ENCODE measurements around the gene UBE2J2. TPM values are rescaled to one million over a fixed set of nuclear protein-coding genes. Genes with fewer than 3 reads are reported as not detected.

Gene UBE2J2
- total RNA-seq, 1 donor from 2014 or later = 39.6 TPM

DNA sequence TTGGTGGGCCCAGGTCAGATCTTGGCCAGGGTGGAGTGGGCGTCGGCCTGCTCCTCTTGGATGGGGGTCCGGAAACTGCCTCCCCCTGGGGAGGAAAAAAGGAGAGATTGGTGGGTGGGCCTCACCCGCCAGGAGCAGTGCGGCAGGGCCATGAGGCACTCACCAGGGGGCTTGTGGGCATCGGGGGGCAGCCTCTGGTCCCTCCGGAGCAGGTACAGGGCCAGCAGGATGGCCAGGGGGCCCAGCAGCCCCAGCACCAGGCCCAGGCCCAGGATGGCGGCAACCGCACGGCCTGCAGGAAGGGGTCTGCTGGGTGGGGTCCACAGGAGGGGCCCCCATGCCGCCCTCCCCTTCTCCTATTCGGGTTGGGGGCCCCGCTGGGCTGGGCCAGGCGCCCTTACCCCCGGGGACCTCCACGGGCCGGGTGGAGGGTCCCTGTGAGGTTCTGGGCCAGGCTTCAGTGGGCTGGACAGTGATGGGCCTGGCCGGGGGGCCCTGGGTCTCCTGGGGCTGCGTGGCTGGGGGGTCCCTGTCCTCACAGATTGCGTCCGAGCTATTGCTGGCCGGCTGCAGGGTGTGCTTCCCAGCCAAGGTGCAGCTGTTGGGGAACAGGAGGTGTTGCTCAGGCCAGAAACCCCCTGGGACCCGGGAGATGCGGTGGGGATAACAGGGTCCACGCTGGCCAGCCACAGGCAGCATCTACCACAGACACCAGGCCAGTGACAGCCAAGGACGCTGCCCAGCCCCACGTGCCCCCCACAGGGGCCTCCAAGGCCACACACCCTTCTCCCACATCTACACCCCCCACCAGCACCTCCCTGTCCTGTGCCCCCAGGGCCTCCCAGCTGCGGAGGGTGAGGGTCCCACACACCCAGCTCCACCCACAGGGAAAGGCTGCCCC, 61.9 kb downstream of the UBE2J2 start:
- DNase-seq = no peak

DNA sequence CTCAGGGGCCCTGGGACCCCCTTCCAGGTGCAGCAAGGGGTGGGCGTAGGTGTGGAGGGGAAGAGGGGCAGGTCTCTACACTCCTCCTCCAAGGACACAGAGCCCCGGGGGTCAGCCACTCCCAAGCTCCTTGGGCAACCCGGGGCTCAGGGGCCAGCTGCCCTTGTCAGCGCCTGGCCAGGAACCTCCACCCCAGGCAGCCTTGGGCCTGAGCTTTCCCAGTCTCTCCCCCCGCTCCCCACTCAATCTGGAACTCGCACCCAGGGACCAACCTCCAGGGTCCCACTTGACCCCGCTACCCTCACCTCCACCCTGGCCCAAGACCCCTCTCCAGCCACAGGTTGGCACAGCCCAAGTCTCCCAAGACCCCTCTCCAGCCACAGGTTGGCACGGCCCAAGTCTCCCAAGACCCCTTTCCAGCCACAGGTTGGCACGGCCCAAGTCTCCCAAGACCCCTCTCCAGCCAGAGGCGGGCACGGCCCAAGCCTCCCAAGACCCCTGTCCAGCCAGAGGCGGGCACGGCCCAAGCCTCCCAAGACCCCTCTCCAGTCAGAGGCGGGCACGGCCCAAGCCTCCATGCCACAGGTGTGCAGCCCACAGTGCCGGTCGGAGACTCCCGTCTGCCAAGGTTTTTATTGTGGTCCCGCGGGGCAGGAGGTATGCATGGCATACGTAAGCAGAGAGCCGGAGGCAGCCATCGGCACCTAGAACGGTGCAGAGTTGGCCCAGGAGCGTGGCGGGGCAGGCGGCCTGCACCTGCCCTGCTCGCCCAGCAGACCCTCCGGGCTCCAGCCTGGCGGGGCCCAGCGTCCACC, 62.7 kb downstream of the UBE2J2 start:
- DNase-seq = no peak

DNA sequence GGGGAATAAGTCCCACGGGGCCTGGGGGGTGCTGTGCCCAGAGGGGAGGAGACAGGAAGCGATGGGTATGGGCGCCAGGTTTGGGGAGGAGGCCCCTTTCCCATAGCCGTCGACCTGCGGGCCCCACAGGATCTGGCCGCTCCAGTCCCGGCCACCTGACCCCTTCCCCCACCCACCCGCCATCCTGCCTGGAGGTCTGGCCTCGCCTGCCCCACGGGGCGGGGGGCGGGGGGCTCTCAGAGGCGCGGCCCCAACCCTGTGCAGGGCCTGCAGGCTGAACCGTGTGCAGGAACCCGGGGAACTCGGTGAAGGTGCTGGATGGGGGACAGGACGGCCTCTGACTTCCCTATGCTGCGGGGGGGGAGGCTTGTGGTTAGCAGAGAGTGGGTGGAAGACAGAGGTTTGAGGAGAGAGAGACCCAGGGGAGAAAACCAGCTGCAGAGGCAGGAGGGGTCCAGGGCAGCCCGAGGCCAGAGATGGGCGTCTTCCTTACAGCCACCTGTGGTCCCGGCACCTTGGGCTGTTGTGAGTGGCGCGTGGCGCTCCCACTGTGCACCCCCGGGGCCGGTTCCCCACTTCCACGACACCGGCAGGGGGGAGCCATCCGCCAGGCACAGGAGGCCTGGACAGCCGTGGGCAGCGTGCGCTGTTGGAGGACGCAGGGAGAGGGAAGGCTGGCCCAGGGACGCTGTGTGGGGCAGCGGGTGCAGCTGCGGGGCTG, 64.8 kb downstream of the UBE2J2 start:
- no peak for DNase-seq

DNA sequence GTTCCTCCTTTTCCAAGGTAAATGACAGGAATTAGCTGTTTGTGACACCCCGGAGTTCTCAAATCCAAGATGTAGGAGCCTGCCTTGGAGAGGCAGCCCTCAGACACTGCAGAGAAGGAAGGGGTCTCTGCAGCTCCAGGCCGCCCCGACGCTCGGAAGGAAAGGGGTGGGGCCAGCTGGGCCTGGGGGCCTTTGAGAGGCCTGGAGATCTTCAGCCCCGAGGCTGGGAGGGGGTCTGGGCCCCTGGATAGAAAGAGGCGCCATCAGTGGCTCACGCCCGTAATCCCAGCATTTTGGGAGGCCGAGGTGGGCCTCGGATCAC, 66.1 kb downstream of the UBE2J2 start:
- no peak for DNase-seq

DNA sequence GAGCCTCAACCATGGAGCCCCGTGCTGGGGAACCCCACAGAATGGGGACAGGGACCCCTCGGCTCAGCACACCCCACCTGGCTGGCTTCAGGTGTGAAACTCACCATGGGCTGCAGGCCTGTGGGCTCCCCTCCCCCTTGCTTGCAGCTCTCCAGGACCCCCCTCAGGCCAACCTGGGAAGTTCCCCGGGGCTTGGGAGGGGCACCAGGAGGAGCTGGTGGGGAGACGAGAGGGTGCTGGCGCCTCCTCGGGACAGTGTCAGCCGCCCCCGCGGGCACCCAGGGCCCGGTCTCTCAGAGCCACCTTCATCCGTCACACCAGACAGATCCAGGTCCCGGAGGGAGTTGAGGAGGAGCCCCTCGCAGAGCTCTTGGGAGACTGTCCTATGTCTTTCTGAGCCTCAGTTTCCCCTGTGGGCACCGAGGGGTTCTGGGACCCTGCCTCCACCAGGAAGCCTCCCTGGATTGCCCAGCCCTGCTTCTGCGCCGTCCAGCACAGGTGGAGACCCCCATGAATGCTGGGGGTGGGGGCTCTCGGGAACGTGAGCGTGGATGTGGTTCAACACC, 66.6 kb downstream of the UBE2J2 start:
- DNase-seq = no peak

DNA sequence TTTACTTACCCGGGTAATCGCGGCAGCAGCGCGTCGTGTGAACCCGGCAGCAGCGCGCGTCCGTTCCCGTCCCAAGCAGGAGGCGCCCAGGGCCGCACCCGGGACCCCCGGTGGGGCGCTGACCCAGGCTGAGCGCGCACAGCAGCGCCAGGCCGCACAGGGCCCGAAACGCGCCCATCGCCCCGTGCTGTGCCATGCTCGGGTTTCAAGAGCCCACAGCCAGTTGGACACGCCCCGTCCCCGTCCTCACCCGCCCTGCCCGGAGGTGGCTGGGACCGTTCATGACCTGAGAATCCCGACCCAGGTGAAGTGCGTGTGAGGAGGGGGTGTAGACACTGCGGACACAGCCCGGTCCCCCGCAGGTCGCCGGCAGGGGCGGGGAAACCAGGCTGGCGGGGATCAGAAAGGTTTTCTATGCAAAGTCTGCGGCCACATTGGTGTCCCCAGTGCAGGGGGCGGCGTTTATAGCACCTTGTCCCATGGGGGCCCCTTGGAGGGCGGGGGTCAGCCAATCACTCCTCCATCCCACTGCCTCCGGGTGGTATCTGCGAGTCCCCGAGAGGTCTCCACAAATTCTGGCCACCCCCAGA, 67.2 kb downstream of the UBE2J2 start, which contains the start of gene TNFRSF18:
Gene TNFRSF18 (minus strand): TSS at position 217 of the 590 bp plus-strand sequence. CDS start 21 bp downstream, at position 196.
- DNase-seq = no peak

DNA sequence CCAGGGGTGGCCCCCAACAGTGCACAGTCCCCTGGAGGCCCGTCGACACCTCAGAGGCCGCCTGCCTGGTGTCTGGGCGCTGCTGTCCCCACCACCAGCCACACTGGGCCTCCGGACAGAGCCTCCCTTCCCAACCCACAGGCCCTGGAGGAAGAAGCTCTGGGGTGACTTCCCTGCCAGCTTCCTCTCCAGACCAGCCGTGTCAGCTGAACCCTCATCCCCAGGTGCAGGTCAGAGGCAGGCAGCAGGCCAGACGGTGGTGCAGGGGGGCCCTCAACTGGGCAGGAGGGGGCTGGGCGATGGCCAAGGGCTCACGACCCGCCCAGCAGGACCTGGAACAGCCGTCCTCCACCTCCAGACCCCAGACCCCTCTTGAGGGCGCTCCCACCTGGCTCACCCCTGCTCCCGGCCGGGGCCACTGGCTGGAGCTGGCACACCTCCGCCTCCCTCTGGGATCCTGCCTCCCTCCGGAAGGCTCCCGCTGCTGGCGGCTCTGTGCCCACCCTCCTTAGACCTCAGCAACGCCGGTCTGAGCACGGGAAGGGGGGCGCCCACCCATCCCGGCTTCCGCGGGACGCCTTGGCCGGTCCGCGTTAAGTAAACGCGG, 67.8 kb downstream of the UBE2J2 start:
- no peak for DNase-seq

DNA sequence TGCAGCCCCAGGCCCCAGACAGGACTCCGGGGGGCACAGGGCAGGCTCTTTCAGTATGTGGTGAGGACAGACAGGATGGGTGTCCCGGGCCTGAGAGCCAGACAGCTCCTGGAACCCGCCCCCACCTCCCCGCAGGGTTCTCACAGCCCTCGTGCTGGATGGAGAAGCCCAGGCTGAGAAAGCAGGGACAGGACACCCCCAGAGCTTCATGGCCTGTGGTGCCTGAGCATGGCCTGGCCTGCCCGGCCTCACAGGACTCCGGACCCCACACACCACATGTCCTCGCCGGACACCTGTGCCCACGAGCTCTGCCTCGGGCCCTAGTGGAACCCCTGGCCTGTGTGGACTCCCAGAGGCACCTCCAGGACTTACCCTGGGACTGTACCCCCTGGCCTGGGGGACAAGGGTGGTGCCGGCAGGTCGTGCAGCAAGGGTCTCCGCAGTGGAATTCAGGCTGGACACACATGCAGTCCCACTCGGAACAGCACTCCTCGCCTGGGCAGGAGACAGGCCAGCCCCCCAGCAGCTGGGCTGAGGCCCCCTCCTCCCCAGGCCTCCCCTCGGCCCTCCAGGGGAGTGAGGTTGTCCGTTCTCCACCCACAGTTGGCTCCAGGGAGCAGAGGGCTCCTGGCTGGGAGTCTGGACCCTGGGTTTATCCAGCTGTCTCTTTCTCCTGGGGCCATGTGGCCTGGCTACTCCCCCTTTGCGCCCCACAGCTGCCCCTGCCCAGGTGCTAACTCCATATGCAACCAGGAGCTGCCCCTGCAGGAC, 68.5 kb downstream of the UBE2J2 start:
- DNase-seq = no peak

DNA sequence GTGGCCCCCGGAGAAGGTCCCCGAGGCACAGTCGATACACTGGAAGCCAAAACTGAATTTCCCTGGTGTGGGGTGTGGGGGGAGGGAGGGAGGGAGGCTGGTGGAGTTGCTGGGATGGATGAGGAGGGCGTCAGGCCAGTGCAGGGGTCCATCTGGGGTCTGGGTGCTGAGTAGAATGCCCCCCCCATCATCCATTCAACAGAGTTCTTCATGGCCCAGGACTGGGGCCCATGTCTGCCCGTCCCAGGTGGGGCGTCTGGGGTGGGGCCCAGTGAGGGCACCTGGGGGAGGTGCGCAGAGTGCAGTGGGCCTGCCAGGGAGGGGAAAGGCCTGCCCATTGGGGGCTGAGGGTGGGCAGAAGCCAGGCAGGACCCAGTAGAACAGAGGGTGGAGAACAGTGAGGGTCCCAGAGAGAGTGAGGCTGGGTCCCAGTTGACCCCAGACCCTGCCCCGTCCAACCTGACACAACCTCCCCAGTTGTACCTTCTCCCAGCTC, 69.2 kb downstream of the UBE2J2 start:
- DNase-seq = no peak

Small RNA genes lying within 50 kb of the gene (small RNA-seq; reads per million reads assigned to genes)
- gene MIR6726 = not detected

Other genes starting within 250 kb of the UBE2J2 start
- gene RNF223, start 199.5 kb downstream of the UBE2J2 start, total RNA-seq = not detected
- 5.5 TPM for gene C1orf159, start 157.8 kb downstream of the UBE2J2 start, total RNA-seq
- not detected for gene TTLL10, start 100.0 kb downstream of the UBE2J2 start, total RNA-seq
- gene TNFRSF18, start 67.3 kb downstream of the UBE2J2 start, total RNA-seq = not detected
- gene TNFRSF4, start 59.7 kb downstream of the UBE2J2 start, total RNA-seq = not detected
- 18.4 TPM for gene SDF4, start 41.9 kb downstream of the UBE2J2 start, total RNA-seq
- 27.1 TPM for gene B3GALT6, start 41.6 kb downstream of the UBE2J2 start, total RNA-seq
- gene C1QTNF12, start 27.1 kb downstream of the UBE2J2 start, total RNA-seq = not detected
- 2.2 TPM for gene SCNN1D, start 6.6 kb upstream of the UBE2J2 start, total RNA-seq
- gene ACAP3, start 34.1 kb upstream of the UBE2J2 start, total RNA-seq = 51.3 TPM
- gene PUSL1, start 34.7 kb upstream of the UBE2J2 start, total RNA-seq = 8.0 TPM
- 28.2 TPM for gene INTS11, start 50.8 kb upstream of the UBE2J2 start, total RNA-seq
- 12.3 TPM for gene CPTP, start 50.9 kb upstream of the UBE2J2 start, total RNA-seq
- gene TAS1R3, start 57.4 kb upstream of the UBE2J2 start, total RNA-seq = 0.31 TPM
- gene DVL1, start 75.6 kb upstream of the UBE2J2 start, total RNA-seq = 70.7 TPM
- 11.5 TPM for gene MXRA8, start 84.7 kb upstream of the UBE2J2 start, total RNA-seq
- gene AURKAIP1, start 101.4 kb upstream of the UBE2J2 start, total RNA-seq = 26.2 TPM
- gene CCNL2, start 125.5 kb upstream of the UBE2J2 start, total RNA-seq = 116 TPM
- gene MRPL20, start 133.4 kb upstream of the UBE2J2 start, total RNA-seq = 50.4 TPM
- 1.4 TPM for gene ANKRD65, start 147.4 kb upstream of the UBE2J2 start, total RNA-seq
- 4.1 TPM for gene VWA1, start 161.8 kb upstream of the UBE2J2 start, total RNA-seq
- gene ATAD3C, start 175.8 kb upstream of the UBE2J2 start, total RNA-seq = 0.62 TPM
- gene ATAD3B, start 197.9 kb upstream of the UBE2J2 start, total RNA-seq = 11.7 TPM
- gene ATAD3A, start 238.3 kb upstream of the UBE2J2 start, total RNA-seq = 7.3 TPM

All from occipital lobe (tissue), 3 donors.